A549 treated with AZD2906 at 1 μM for 4 hours (cell line): ENCODE results near the gene LTBP3. TPM values are rescaled to one million over a fixed set of nuclear protein-coding genes. Genes with fewer than 3 reads are reported as not detected.

Experiments
- total RNA-seq: library from RNA; stranded (reverse); fragments of 200-300 nt; extraction: Qiagen RNA extraction; gene quantifications from 5 replicates; pipeline ENCODE4 v1.2.3, GENCODE V29; 2022

Gene LTBP3
- total RNA-seq: 89.3 to 122 TPM (median 106 TPM) in 5 replicates

DNA sequence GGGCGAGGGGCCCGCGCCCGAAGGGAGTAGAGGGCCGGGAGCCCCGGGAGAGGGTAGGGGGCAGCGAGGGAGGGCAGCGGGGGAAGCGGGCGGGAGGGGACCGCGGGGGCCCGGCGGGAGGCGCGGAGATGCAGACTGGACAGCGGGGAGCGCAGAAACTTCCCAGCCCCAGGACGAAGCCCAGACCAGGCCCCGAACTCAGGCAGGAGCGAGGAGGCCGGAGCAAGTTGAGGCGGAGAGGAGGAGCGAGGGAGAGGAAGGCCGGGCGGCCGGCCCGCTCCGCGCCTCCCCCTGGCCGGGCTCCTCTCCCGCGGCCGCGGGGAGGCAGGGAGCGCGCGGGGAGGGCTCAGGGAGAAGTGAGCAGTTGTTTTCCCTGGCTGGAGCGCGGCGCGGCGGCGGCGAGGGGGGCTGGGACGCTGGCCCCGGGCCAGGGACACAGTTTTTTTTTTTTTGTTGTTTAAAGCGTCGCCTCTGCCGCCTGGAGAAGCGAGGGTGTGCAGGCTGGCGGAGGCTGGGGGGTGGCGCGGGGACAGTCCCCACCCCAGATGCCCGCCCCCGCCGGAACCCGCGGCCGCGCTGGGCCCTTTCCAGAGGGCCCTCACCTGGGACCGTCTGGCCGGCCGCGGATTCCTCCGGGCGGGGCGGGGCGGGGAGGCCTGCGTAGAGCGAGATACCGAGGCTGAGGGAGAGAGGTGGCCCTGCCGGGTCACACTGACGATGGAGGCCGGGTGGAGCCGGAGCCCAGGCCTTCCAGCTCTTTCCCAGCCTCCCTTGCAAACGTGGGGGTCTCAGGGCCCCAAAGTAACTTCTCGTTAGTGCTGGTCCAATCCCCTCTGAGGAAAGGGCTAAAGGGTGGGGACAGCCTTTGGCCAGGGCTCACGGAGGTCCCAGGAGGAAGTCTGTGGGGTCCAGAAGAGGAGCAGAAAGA lies at the start of gene LTBP3:
LTBP3 (minus strand) TSS at position 358 of the 928 bp plus-strand sequence. CDS start 400 bp downstream, outside the sequence.

DNA sequence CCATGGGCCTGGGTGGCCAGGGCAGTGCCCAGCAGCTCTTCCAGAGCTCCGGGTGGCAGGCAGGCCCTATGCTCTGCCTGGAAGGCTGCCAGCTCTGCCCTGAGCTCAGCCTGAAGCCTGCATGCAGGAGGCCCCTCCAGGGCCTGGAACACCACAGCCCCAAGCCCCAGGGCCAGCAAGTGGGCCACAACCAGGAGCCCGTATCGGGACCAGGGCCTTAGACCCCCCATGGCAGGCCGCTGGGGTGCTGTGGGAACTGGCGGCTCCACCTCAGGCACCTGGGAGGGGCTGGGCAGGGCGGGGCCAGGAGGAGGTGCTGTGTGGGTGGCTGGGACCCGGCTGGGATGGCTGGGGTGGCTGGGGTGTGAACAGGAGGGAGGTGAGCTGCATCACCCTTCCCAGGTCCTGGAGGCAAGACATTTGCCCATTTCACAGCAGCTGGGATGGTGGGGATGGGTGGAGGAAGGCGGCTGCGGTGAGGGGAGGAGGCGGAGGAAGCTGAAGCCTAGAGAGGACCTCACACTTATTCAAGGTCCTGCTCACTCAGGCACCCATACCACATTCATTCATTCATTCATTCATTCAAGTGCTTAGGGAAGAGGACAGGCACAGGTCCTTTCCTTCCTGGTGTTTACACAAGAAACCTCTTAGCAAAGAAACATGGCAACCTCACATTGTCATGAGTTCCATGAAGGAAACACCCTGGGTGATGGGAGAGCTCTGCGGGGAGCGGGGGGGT lies 37.6 kb upstream of the LTBP3 start, which contains the start of gene KCNK7:
KCNK7 (minus strand) TSS at position 258 of the 739 bp plus-strand sequence; CDS start at position 230, 28 bp downstream.

DNA sequence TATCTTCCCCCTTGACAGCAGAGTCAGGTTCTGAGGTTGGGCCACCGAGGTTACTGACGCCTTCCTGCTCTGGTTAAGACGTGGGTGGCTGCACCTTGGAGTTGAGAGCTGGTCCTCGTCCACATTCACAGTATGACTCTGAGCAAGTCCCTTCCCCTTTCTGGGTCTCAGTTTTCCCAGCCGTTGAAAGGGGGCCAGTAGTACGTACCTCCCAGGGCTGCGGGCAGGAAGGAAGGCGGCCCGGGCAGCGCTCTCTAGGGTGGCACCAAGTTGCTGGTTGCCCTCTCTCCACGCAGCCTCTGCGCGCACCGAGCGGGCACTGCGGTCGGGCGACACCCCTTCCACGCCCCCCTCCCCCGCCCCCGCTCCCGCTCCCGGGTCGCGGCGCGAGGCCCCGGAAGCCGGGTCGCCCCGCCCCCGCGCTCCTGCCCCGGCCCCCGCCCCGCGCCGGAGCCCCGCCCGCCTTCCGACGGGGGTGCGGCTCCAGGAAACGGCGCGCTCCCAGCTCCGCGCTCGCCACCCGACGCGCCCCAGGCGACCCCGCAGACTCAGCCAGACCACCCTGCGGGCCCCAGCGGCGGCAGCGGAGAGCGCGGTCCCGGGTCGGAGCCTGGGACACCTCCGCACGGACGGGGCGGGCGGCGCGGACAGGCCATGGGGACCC lies 17.5 kb upstream of the LTBP3 start, which contains the start of gene EHBP1L1:
EHBP1L1 (plus strand) TSS at position 486 of the 664 bp plus-strand sequence. CDS start 250 bp downstream, outside the sequence.

DNA sequence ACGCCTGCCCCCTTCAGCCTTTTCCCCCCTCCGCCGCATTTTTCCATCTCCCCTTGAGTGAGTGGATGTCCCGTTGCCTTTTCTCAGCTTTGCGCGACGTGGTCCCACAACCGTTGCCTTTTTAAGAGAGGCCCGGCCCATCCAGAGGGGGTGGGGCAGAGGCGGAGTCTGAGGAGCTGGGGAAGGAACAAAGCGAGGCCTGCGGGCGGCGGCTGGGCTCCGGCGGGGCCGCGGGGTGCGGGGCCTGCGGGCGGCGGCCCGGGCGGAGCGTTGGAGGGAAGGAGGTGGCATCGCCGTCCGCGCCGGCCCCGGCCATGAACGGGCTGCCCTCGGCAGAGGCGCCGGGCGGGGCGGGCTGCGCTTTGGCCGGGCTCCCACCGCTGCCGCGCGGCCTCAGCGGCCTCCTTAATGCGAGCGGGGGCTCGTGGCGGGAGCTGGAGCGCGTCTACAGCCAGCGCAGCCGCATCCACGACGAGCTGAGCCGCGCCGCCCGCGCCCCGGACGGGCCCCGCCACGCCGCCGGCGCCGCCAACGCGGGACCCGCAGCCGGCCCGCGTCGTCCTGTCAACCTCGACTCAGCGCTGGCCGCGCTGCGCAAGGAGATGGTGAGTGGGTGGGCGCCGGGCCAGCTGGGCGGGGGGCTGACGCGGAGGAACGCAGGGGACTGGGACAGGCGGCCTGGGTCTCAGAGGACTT lies 14.3 kb upstream of the LTBP3 start, which contains the start of gene FAM89B:
FAM89B (plus strand) TSS at position 183 of the 696 bp plus-strand sequence; CDS start at position 315, 132 bp downstream.

DNA sequence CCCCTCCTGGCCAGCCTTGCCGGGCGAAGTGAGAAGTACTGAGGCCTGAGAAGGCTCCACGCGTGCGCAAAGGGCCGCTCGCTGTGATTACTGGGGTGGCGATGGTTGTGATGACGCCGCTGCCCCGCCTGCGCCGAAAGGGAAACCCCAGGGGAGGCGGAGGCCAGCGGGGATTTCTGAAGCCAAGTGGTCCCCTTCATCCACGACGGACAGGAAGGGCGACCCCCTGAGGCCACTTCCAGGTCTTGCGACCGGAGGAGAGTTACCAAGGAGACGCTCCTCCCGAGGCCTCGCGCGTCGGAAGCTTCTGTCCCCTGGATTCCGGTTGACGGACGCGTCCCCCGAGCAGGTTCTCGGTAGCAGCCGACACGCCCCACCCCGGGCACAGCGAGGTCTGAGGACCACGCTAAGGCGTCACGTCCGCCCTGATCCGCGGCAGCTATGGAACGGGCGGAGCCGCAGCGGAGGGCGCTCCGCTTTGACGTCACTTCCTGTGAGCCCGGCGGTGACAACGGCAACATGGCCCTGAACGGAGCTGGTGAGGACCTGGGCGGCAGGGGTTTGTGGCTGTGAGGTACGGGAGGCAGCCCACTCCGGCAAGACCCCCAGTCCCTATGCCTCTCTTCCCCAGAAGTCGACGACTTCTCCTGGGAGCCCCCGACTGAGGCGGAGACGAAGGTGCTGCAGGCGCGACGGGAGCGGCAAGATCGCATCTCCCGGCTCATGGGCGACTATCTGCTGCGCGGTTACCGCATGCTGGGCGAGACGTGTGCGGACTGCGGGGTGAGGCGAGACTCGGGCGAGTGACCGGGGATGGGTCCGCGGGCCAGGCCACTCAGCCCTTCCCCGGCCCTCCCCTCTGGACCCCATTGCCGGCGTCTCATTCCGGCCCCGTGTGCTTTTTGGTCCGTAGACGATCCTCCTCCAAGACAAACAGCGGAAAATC lies 12.1 kb upstream of the LTBP3 start, which contains the start of gene ZNRD2:
ZNRD2 (plus strand) TSS at position 505 of the 946 bp plus-strand sequence; CDS start at position 520, 15 bp downstream.

DNA sequence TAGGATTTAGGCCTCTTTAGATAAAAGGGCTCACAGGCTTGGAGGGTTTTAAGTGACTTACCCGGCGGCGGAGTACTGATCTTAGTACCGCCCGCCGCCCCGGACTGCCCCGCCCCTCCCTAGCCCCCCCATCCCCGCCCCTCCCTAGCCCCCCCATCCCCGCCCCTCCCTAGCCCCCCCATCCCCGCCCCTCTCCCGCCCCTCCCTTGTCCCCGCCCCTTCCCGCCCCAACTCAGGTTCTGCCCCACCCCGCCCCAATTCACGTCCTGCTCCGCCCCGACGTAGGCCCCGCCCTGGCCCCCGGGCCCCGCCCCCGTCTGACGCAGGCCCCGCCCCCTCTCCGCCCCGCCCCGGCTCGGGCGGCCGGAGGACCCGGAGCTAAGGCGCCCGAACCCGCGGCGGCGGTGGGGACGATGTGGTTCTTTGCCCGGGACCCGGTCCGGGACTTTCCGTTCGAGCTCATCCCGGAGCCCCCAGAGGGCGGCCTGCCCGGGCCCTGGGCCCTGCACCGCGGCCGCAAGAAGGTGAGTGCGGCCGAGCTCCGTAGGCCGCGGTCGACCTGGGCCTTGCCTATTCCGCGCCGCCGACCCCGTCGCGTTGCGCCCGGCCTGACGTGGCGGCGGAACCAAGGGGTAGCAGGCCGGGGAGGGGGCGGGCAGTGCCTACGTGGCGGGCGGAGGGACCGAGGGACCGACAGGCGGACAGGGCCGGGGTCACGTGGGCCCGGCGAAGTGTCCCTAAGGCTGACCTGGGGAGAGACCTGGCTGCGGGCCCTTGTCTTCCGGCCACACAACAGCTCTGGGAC lies 33.2 kb downstream of the LTBP3 start, which contains the start of gene SCYL1:
SCYL1 (plus strand) TSS at position 343 of the 805 bp plus-strand sequence; CDS start at position 414, 71 bp downstream.

DNA sequence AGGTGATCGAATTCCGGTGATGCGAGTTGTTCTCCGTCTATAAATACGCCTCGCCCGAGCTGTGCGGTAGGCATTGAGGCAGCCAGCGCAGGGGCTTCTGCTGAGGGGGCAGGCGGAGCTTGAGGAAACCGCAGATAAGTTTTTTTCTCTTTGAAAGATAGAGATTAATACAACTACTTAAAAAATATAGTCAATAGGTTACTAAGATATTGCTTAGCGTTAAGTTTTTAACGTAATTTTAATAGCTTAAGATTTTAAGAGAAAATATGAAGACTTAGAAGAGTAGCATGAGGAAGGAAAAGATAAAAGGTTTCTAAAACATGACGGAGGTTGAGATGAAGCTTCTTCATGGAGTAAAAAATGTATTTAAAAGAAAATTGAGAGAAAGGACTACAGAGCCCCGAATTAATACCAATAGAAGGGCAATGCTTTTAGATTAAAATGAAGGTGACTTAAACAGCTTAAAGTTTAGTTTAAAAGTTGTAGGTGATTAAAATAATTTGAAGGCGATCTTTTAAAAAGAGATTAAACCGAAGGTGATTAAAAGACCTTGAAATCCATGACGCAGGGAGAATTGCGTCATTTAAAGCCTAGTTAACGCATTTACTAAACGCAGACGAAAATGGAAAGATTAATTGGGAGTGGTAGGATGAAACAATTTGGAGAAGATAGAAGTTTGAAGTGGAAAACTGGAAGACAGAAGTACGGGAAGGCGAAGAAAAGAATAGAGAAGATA lies 59.0 kb downstream of the LTBP3 start, which contains the start of gene MALAT1:
MALAT1 (plus strand) TSS at position 69 of the 736 bp plus-strand sequence.

Other genes with a start within 250 kb of the LTBP3 start
- 14.1 to 21.9 TPM (median 19.2 TPM) in 5 replicates for gene CDC42EP2, start 243.5 kb downstream of the LTBP3 start, total RNA-seq
- gene DPF2, start 224.5 kb downstream of the LTBP3 start, total RNA-seq: 39.6 to 46.8 TPM (median 40.9 TPM) in 5 replicates
- 0.94 to 1.3 TPM (median 1.2 TPM) in 5 replicates for gene TIGD3, start 203.6 kb downstream of the LTBP3 start, total RNA-seq
- 12.1 to 15.2 TPM (median 14.2 TPM) in 5 replicates for gene SLC25A45, start 175.7 kb downstream of the LTBP3 start, total RNA-seq
- 45.6 to 53.2 TPM (median 48.9 TPM) in 5 replicates for gene FRMD8, start 171.7 kb downstream of the LTBP3 start, total RNA-seq
- gene NEAT1, start 135.6 kb downstream of the LTBP3 start, total RNA-seq: 123 to 204 TPM (median 187 TPM) in 5 replicates
- 42.9 to 87.3 TPM (median 59.9 TPM) in 5 replicates for gene MALAT1, start 59.3 kb downstream of the LTBP3 start, total RNA-seq
- gene SCYL1, start 33.3 kb downstream of the LTBP3 start, total RNA-seq: 47.8 to 62.4 TPM (median 58.2 TPM) in 5 replicates
- 63.9 to 77.4 TPM (median 76.9 TPM) in 5 replicates for gene ZNRD2, start 12.1 kb upstream of the LTBP3 start, total RNA-seq
- 26.3 to 47.9 TPM (median 45.5 TPM) in 5 replicates for gene FAM89B, start 14.2 kb upstream of the LTBP3 start, total RNA-seq
- gene EHBP1L1, start 17.7 kb upstream of the LTBP3 start, total RNA-seq: 27.8 to 36.2 TPM (median 31.5 TPM) in 5 replicates
- 0.51 to 0.95 TPM (median 0.72 TPM) in 5 replicates for gene KCNK7, start 37.4 kb upstream of the LTBP3 start, total RNA-seq
- 37.7 to 49.0 TPM (median 47.6 TPM) in 5 replicates for gene MAP3K11, start 55.9 kb upstream of the LTBP3 start, total RNA-seq
- 26.0 to 36.3 TPM (median 34.9 TPM) in 5 replicates for gene PCNX3, start 57.4 kb upstream of the LTBP3 start, total RNA-seq
- 14.3 to 21.2 TPM (median 19.7 TPM) in 5 replicates for gene SIPA1, start 79.7 kb upstream of the LTBP3 start, total RNA-seq
- 63.5 to 78.0 TPM (median 73.7 TPM) in 5 replicates for gene RELA, start 104.6 kb upstream of the LTBP3 start, total RNA-seq
- 40.9 to 56.0 TPM (median 50.3 TPM) in 5 replicates for gene KAT5, start 153.9 kb upstream of the LTBP3 start, total RNA-seq
- gene RNASEH2C, start 162.4 kb upstream of the LTBP3 start, total RNA-seq: 28.0 to 49.4 TPM (median 47.9 TPM) in 5 replicates
- gene AP5B1, start 222.6 kb upstream of the LTBP3 start, total RNA-seq: 9.7 to 13.2 TPM (median 12.3 TPM) in 5 replicates
- 0.04 to 0.15 TPM (median 0.10 TPM) in 5 replicates for gene OVOL1, start 228.7 kb upstream of the LTBP3 start, total RNA-seq